ENCODE data around the gene RNF225.

Gene RNF225

GRCh38 chr19:58354478-58355030, 40.9 kb upstream of the RNF225 start:
- Histone ChIP-seq H3K27me3 (ENCODE audit: control insufficient read depth in 3 of 3, insufficient read depth in 3 of 3, low read depth in 1 of 3, low read length in 3 of 3) (no peaks in the 10 kb centered on the region), H3K36me3 (replicated peaks in 1 of 2; ENCODE audit: control insufficient read depth in 2 of 2, insufficient read depth in 2 of 2, low read length in 2 of 2) (peaks cover 7 to 24% of the 10 kb centered on the region in 2 donors), H3K9me3 (replicated peaks in 1 of 2; ENCODE audit: control insufficient read depth in 2 of 2, insufficient read depth in 1 of 2, low read depth in 1 of 2, low read length in 2 of 2) (no peaks in the 10 kb centered on the region), H3K4me3 (ENCODE audit: low read length in 2 of 2) (no peak overlapping the region), H3K4ac (ENCODE audit: low read length) (no peak overlapping the region), H3K27ac (replicated peaks; ENCODE audit: low read length) (no peak overlapping the region), H3K18ac (ENCODE audit: low read length) (no peak overlapping the region), H2AK5ac (ENCODE audit: low read depth, low read length) (no peak overlapping the region), H4K91ac (ENCODE audit: low read depth, low read length, poor library complexity) (no peak overlapping the region), H2BK12ac (ENCODE audit: low read length) (no peak overlapping the region), H2BK5ac (ENCODE audit: low read length) (no peak overlapping the region), H3K9ac (ENCODE audit: low read depth, low read length, poor library complexity) (peak overlapping the region; percentile 37), H3K4me2 (ENCODE audit: insufficient read depth, low read length, poor library complexity, severe bottlenecking) (no peak overlapping the region), H4K8ac (ENCODE audit: low read depth, low read length) (no peak overlapping the region), H3K23ac (ENCODE audit: low read depth, low read length, poor library complexity) (no peak overlapping the region), H3K14ac (ENCODE audit: low read length) (no peak overlapping the region), H2BK15ac (ENCODE audit: low read length) (no peak overlapping the region), H2AFZ (ENCODE audit: low read length) (no peak overlapping the region), H3K4me1 (ENCODE audit: control insufficient read depth in 2 of 2, insufficient read depth in 1 of 2, low read depth in 1 of 2, low read length in 2 of 2) (no peaks in the 10 kb centered on the region), H3K79me1 (ENCODE audit: low read depth, low read length) (peaks cover 8% of the 10 kb centered on the region), H2BK120ac (ENCODE audit: low read depth, low read length) (no peak overlapping the region)
- no peak for DNase-seq (ENCODE audit: low spot score)
- WGBS, 2 donors (ENCODE audit: extremely low coverage in 2 of 2, insufficient read length in 2 of 2, insufficient replicate concordance in 1 of 2) = no CpG with 5 or more reads among the region's 6 CpGs

- H2BK12ac ChIP-seq (ENCODE audit: low read length) = no peak overlapping the region
- H3K27me3 ChIP-seq (ENCODE audit: control insufficient read depth in 3 of 3, insufficient read depth in 3 of 3, low read depth in 1 of 3, low read length in 3 of 3) = no peaks in the 10 kb centered on the region
- no peak overlapping the region for H3K4me3 ChIP-seq (ENCODE audit: low read length in 2 of 2)
- WGBS, 2 donors (ENCODE audit: extremely low coverage in 2 of 2, insufficient read length in 2 of 2, insufficient replicate concordance in 1 of 2) = no CpG with 5 or more reads among the region's 10 CpGs
- H3K9ac ChIP-seq (ENCODE audit: low read depth, low read length, poor library complexity) = no peak overlapping the region
- H3K4me2 ChIP-seq (ENCODE audit: insufficient read depth, low read length, poor library complexity, severe bottlenecking) = no peak overlapping the region
- peaks cover 7 to 24% of the 10 kb centered on the region in 2 donors for H3K36me3 ChIP-seq (replicated peaks in 1 of 2; ENCODE audit: control insufficient read depth in 2 of 2, insufficient read depth in 2 of 2, low read length in 2 of 2)
- H3K4me1 ChIP-seq (ENCODE audit: control insufficient read depth in 2 of 2, insufficient read depth in 1 of 2, low read depth in 1 of 2, low read length in 2 of 2) = no peaks in the 10 kb centered on the region
- H4K8ac ChIP-seq (ENCODE audit: low read depth, low read length) = peak overlapping the region; percentile 82
- H2AK5ac ChIP-seq (ENCODE audit: low read depth, low read length) = no peak overlapping the region
- H2AFZ ChIP-seq (ENCODE audit: low read length) = no peak overlapping the region
- H3K14ac ChIP-seq (ENCODE audit: low read length) = no peak overlapping the region
- H2BK15ac ChIP-seq (ENCODE audit: low read length) = no peak overlapping the region
- no peaks in the 10 kb centered on the region for H3K9me3 ChIP-seq (replicated peaks in 1 of 2; ENCODE audit: control insufficient read depth in 2 of 2, insufficient read depth in 1 of 2, low read depth in 1 of 2, low read length in 2 of 2)
- no peak overlapping the region for H3K18ac ChIP-seq (ENCODE audit: low read length)
- H4K91ac ChIP-seq (ENCODE audit: low read depth, low read length, poor library complexity) = no peak overlapping the region
- H2BK5ac ChIP-seq (ENCODE audit: low read length) = no peak overlapping the region
- no peak overlapping the region for H3K4ac ChIP-seq (ENCODE audit: low read length)
- H3K79me1 ChIP-seq (ENCODE audit: low read depth, low read length) = peaks cover 8% of the 10 kb centered on the region
- no peak for DNase-seq (ENCODE audit: low spot score)
- H2BK120ac ChIP-seq (ENCODE audit: low read depth, low read length) = no peak overlapping the region
- no peak overlapping the region for H3K23ac ChIP-seq (ENCODE audit: low read depth, low read length, poor library complexity)
- no peak overlapping the region for H3K27ac ChIP-seq (replicated peaks; ENCODE audit: low read length)
Measured at GRCh38 chr19:58355215-58355796, 40.1 kb upstream of the RNF225 start.

GRCh38 chr19:58355908-58356765, 39.3 kb upstream of the RNF225 start:
- no peak overlapping the region for H3K4me3 ChIP-seq (ENCODE audit: low read length in 2 of 2)
- H4K91ac ChIP-seq (ENCODE audit: low read depth, low read length, poor library complexity) = no peak overlapping the region
- H3K36me3 ChIP-seq (replicated peaks in 1 of 2; ENCODE audit: control insufficient read depth in 2 of 2, insufficient read depth in 2 of 2, low read length in 2 of 2) = peaks cover 7 to 24% of the 10 kb centered on the region in 2 donors
- H2BK5ac ChIP-seq (ENCODE audit: low read length) = no peak overlapping the region
- no peak overlapping the region for H2AFZ ChIP-seq (ENCODE audit: low read length)
- H3K4me1 ChIP-seq (ENCODE audit: control insufficient read depth in 2 of 2, insufficient read depth in 1 of 2, low read depth in 1 of 2, low read length in 2 of 2) = no peaks in the 10 kb centered on the region
- H2AK5ac ChIP-seq (ENCODE audit: low read depth, low read length) = no peak overlapping the region
- no peaks in the 10 kb centered on the region for H3K27me3 ChIP-seq (ENCODE audit: control insufficient read depth in 3 of 3, insufficient read depth in 3 of 3, low read depth in 1 of 3, low read length in 3 of 3)
- no peak overlapping the region for H3K4me2 ChIP-seq (ENCODE audit: insufficient read depth, low read length, poor library complexity, severe bottlenecking)
- no peak overlapping the region for H2BK12ac ChIP-seq (ENCODE audit: low read length)
- H4K8ac ChIP-seq (ENCODE audit: low read depth, low read length) = no peak overlapping the region
- H3K9ac ChIP-seq (ENCODE audit: low read depth, low read length, poor library complexity) = peak overlapping the region; percentile 60
- H3K14ac ChIP-seq (ENCODE audit: low read length) = no peak overlapping the region
- H2BK120ac ChIP-seq (ENCODE audit: low read depth, low read length) = no peak overlapping the region
- H3K27ac ChIP-seq (replicated peaks; ENCODE audit: low read length) = no peak overlapping the region
- no peak overlapping the region for H2BK15ac ChIP-seq (ENCODE audit: low read length)
- H3K23ac ChIP-seq (ENCODE audit: low read depth, low read length, poor library complexity) = peak overlapping the region; percentile 20
- H3K9me3 ChIP-seq (replicated peaks in 1 of 2; ENCODE audit: control insufficient read depth in 2 of 2, insufficient read depth in 1 of 2, low read depth in 1 of 2, low read length in 2 of 2) = no peaks in the 10 kb centered on the region
- no peak for DNase-seq (ENCODE audit: low spot score)
- H3K79me1 ChIP-seq (ENCODE audit: low read depth, low read length) = peaks cover 7% of the 10 kb centered on the region
- no peak overlapping the region for H3K18ac ChIP-seq (ENCODE audit: low read length)
- no peak overlapping the region for H3K4ac ChIP-seq (ENCODE audit: low read length)
- no CpG with 5 or more reads among the region's 94 CpGs for WGBS, 2 donors (ENCODE audit: extremely low coverage in 2 of 2, insufficient read length in 2 of 2, insufficient replicate concordance in 1 of 2)
